HG03457 (cell line): ENCODE results near the gene SLC7A9.
"Not testable (repeated sequence)": the region's sequence is repeated elsewhere in the genome, so short reads cannot be mapped to it uniquely, and the experiment has no call there.

ENCODE experiments used
- ATAC-seq: cut with Tn5 transposase; IDR thresholded peaks from one replicate; pipeline ENCODE4 v1.9.1; 2021; ENCODE audit warnings: moderate number of reproducible peaks; ENCODE audit not compliant: unreplicated experiment

Gene SLC7A9

DNA sequence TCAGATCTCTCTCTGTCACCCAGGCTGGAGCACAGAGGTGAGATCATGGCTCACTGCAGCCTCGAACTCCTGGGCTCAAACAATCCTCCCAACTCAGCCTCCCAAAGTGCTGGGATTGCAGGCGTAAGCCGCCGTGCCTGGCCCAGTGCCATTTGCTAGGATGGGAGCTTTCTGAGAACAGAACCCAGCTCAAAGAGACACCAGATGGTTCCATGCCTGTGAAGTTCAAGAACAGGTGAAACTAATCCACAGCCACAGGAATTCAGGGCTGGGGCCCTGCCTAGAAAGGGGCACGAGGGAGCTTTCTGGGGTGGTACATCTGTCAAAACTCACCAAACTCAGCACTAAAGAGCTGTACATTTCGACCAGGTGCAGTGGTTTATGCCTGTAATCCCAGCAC is 4.2 kb downstream of the SLC7A9 start:
- ATAC-seq: no peak

DNA sequence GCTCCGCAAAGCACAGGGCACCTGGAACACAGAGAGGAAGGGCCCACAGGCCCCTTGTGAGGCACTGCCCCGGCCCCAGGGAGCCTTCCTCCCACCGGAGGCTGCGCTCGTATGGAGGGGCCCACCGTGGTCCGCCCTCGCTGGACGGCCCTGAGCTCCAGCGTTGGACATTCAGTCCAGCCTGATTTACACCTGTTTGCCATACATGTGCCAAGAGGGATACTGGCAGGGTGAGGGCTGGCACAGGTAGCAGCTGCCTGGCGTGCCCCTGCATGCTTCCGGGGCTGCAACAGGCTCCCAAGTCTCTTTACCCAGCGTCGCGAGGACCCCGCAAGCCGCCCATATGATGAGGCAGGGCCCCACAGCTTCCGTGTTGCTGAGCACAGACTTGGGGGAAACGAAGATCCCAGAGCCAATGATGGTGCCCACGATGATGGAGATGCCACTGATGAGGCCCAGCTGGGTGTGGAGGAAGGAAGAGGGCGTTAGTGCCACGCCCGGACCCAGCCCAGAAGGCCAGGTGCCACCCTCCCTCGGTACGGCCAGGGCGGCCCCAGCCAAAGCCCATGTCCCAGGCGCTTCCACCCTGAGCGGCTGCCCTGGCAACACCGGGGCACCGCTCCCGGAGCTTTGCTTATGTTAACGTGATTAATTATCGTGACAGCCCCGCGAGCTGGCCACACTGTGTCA is 5.1 kb downstream of the SLC7A9 start:
- ATAC-seq: no peak

GRCh38 chr19:32863841-32864240 is 5.7 kb downstream of the SLC7A9 start:
- no peak for ATAC-seq

GRCh38 chr19:32863301-32863700 is 6.3 kb downstream of the SLC7A9 start:
- no peak for ATAC-seq

DNA sequence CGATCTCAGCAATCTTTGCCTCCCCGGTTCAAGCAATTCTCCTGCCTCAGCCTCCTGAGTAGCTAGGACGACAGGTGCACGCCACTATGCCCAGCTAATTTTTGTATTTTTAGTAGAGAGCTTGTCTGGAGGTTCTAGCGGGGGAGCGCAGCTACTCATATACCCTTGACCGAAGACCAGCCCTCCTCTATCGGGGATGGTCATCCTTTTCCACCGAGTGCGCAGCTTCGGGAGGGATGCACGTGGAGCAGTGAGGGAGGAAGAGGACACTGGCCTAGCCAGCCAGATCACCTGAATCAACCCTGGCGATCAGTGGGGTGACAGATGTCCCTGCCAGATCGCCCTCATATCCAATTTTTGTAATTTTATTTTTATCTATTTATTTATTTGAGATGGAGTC is 6.8 kb downstream of the SLC7A9 start:
- no peak for ATAC-seq

DNA sequence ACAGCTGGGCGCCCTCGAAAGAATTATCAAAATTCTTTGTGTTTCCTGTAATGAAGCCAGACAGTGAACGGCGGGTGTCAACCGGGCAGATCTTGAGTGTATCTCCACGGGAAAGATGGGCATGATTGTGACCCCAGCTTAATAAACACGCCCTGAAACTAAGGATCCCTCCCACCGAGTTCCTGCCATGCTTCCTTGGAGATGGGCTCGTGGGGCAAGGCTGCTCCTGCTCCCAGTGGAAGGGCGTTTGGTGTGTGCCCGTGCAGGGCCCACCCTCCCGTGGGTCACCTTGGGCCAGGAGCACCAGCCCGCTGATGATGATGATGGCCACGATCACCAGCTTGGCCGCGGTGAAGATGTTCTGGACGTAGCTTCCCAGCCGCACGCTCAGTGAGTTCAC is 7.4 kb downstream of the SLC7A9 start:
- ATAC-seq: no peak

- ATAC-seq: no peak
Measured at GRCh38 chr19:32861596-32861995, 8.0 kb downstream of the SLC7A9 start.

GRCh38 chr19:32859591-32859990 is 10.0 kb downstream of the SLC7A9 start:
- ATAC-seq: no peak

DNA sequence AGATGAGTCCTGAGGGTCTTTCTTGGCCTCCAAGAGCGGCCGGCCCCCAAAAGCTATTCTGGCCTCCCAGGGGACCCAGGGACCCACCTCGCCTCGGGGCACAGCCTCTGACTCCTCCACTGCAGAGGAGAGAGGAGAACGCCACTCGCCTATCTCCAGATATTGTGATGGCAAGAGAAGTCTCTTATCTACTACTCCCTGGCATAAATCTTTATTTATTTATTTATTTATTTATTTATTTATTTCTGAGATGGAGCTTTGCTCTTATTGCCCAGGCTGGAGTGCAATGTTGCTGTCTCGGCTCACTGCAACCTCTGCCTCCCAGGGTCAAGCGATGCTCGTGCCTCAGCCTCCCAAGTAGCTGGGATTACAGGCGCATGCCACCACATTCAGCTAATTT is 11.0 kb downstream of the SLC7A9 start:
- ATAC-seq: no peak

GRCh38 chr19:32858155-32858554 is 11.4 kb downstream of the SLC7A9 start:
- no peak for ATAC-seq

GRCh38 chr19:32857584-32857983 is 12.0 kb downstream of the SLC7A9 start:
- ATAC-seq: no peak

- not testable (repeated sequence) for ATAC-seq
Measured at GRCh38 chr19:32856818-32857217, 12.7 kb downstream of the SLC7A9 start.

DNA sequence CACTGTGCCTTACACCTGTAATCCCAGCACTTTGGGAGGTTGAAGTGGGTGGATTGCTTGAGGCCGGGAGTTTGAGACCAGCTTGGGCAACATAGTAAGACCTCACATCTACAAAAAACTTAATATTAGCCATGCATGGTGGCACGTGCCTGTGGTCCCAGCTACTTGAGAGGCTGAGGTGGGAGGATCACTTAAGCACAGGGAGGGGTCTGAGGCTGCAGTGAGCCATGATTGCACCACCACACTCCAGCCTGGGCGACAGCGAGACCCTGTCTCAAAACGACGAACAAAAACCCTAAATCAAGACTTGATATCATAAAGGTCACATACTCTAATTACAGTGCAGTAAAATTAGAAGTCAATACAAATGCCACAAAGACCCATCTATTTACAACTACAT is 17.4 kb downstream of the SLC7A9 start:
- no peak for ATAC-seq

- ATAC-seq: not testable (repeated sequence)
Measured at GRCh38 chr19:32848035-32848434, 21.5 kb downstream of the SLC7A9 start.

DNA sequence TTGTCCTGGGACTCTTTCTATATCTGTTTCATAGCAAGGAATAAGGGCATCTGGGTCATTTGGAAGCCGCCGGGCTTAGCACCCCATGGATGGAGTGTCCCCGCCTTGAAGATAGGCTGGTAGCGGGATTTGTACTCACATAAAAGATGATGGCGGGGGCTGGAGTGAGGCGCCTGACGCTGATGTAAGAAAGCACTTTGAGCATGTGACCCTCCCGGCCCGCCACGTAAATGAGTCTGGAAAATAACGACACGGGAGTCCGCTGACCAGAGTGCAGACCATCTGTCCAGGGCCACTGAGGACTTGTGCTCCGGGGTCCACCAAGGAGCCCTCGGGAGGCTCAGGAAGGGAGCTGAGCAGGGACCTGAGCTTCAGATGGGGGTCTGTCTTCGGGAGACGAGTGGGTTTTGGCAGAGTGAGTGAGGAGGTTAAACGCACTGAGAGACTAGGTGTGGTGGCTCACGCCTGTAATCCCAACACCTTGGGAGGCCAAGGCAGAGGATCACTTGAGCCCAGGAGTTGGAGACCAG is 25.8 kb downstream of the SLC7A9 start:
- no peak for ATAC-seq

GRCh38 chr19:32842061-32842460 is 27.5 kb downstream of the SLC7A9 start:
- ATAC-seq: no peak

GRCh38 chr19:32837531-32837930 is 32.0 kb downstream of the SLC7A9 start:
- no peak for ATAC-seq

DNA sequence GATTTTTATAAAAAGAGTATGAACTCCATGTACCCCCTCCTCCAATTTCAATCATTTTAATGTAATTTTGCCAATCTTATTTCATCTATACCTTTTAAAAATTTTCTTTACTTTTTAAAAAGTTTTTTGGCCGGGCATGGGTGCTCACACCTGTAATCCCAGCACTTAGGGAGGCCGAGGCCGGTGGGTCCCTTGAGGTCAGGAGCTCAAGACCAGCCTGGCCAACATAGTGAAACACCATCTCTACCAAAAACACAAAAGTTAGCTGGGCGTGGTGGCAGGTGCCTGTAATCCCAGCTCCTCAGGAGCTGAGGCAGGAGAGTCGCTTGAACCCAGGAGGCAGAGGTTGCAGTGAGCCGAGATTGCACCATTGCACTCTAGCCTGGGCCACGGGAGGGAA is 36.2 kb downstream of the SLC7A9 start:
- not testable (repeated sequence) for ATAC-seq

- ATAC-seq: not testable (repeated sequence)
Measured at GRCh38 chr19:32832825-32833224, 36.7 kb downstream of the SLC7A9 start.

- not testable (repeated sequence) for ATAC-seq
Measured at GRCh38 chr19:32832094-32832493, 37.5 kb downstream of the SLC7A9 start.

DNA sequence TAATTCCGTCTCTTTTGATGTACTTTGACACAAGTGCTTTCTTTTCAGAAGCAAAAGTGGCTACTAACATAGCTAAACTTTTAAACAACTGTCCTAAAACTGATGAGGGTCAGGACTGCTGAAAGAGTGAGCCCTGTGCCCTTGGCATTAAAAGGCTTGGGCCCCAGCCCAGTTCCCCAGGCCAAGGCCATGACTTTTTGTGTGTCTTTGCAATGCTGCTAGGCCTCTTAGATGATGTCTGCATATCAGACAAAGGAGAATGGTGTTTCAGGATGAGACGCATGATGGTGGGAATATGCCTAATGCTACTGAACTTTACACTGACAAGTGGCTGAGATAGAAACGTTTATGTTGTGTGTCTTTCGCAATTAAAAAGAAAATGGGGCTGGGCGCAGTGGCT is 38.0 kb downstream of the SLC7A9 start:
- no peak for ATAC-seq

DNA sequence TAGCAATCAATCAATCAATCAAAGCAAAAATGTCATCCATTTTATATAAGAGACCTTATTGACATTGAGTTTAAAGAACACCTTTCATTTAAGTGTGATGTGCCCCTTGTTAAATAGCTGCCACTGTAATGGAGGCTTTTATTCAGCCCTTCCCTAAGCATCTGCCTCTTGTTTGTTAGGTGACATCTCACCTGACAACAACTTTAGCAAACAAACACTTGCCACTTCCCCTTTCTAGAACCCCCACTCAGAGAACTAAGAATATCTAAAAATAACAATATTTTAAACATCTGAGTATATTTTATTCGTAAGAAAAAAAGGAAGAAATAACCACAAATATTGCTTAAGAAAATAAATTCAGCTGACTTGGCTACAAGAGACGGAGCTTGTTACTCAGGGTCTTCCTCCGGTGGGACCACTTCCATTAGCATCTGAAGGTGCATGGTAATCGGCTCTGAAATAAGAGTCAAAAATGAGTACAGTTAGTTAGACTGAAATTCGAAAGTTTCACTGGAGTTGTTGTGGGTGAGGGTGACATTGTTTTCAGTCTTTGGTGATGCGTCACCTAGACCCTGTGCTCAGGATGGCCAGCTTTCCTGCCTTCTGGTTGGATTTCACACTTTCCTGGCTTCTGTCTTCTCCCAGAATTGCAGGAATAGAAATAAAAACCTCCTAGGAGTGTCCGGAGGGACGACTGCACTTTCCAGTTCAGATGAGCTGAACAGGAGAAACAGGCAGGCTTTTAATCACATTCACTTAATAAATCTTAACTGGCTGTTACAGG is 39.1 kb downstream of the SLC7A9 start:
- ATAC-seq: no peak
